Osteoblast (primary cell): ENCODE measurements around the gene LRP1B. TPM values are rescaled to one million over a fixed set of nuclear protein-coding genes. Genes with fewer than 3 reads are reported as not detected.

Experiments used
- DNase-seq: peaks from one replicate; pipeline ENCODE4 v3.0.0; 2011; ENCODE audit warnings: low spot score, mixed read lengths; ENCODE audit not compliant: insufficient read length; ENCODE audit errors: missing footprints
- H2AFZ ChIP-seq: 2 replicates; pipeline ENCODE4 v1.6.0; 2011; ENCODE audit warnings: mild to moderate bottlenecking, low read length
- H3K27ac ChIP-seq: 2 replicates; pipeline ENCODE4 v1.5.1; 2011; ENCODE audit warnings: mild to moderate bottlenecking, low read depth, low read length, moderate library complexity
- H3K27me3 ChIP-seq: 2 replicates; pipeline ENCODE4 v1.6.0; 2012; ENCODE audit warnings: mild to moderate bottlenecking, control low read depth, inconsistent platforms, low read length, moderate library complexity; ENCODE audit not compliant: insufficient read depth
- H3K36me3 ChIP-seq: 2 replicates; pipeline ENCODE4 v1.5.1; 2011; ENCODE audit warnings: mild to moderate bottlenecking, low read length, control low read depth, moderate library complexity; ENCODE audit not compliant: insufficient read depth
- H3K4me1 ChIP-seq: 2 replicates; pipeline ENCODE4 v1.5.1; 2011; ENCODE audit warnings: mild to moderate bottlenecking, low read length, control low read depth, moderate library complexity; ENCODE audit not compliant: insufficient read depth
- H3K4me2 ChIP-seq: 2 replicates; pipeline ENCODE4 v1.6.0; 2011; ENCODE audit warnings: mild to moderate bottlenecking, low read length; ENCODE audit not compliant: insufficient read depth
- H3K4me3 ChIP-seq: fragments of 200-600 bp; sonication (generic); 3 replicates; pipeline ENCODE4 v1.5.1; 2012; ENCODE audit warnings: mild to moderate bottlenecking, low read length, inconsistent platforms; ENCODE audit not compliant: insufficient read depth
- H3K79me2 ChIP-seq: 2 replicates; pipeline ENCODE4 v1.6.0; 2012; ENCODE audit warnings: mild to moderate bottlenecking, low read length, control low read depth, inconsistent platforms; ENCODE audit not compliant: insufficient read depth
- H3K9me3 ChIP-seq: 2 replicates; pipeline ENCODE4 v1.5.1; 2011; ENCODE audit warnings: low read depth, low read length, control low read depth
- H4K20me1 ChIP-seq: 2 replicates; pipeline ENCODE4 v1.6.0; 2012; ENCODE audit warnings: mild to moderate bottlenecking, low read length, control low read depth; ENCODE audit not compliant: insufficient read depth
- total RNA-seq: library from RNA; depleted of rRNA; stranded (reverse); fragments of >200 nt; gene quantifications from 2 replicates; pipeline ENCODE4 v1.2.3, GENCODE V29; 2012
- TF ChIP-seq, protein P1 (sequence below): IDR thresholded peaks from 2 replicates; pipeline ENCODE4 v1.5.1; 2011; ENCODE audit warnings: mild to moderate bottlenecking, low read depth, low read length, moderate library complexity; ENCODE audit errors: extremely low read depth

The LRP1B gene
- total RNA-seq, 1 donor: not detected

DNA sequence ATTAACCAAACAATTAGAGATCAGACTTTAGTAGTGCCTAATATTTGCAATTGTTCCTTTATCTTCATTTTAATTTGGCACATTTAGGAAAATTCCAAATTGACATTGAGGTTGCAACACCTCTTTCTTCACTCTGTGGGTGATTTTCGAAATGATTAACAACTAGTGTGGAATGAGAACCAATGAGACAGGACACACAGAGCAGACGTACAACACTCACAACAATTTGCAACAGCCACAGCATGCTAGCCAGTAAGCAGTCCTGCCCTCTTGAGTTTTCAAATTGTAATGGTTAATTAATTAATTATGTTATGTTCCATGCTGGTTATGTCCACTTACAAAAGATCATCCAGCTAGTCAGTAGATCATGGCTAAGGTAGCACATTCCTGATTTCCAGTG lies 339.3 kb downstream of the LRP1B start:
- H3K4me2 ChIP-seq: no peak overlapping the region
- no peak overlapping the region for H2AFZ ChIP-seq
- no peaks in the 10 kb centered on the region for H3K4me1 ChIP-seq
- H3K27me3 ChIP-seq: no peaks in the 10 kb centered on the region
- H3K4me3 ChIP-seq: no peak overlapping the region
- H4K20me1 ChIP-seq: no peaks in the 10 kb centered on the region
- H3K36me3 ChIP-seq: no peaks in the 10 kb centered on the region
- no peak overlapping the region for H3K27ac ChIP-seq
- no peaks in the 10 kb centered on the region for H3K79me2 ChIP-seq
- no peak for DNase-seq
- TF ChIP-seq, protein P1, sequence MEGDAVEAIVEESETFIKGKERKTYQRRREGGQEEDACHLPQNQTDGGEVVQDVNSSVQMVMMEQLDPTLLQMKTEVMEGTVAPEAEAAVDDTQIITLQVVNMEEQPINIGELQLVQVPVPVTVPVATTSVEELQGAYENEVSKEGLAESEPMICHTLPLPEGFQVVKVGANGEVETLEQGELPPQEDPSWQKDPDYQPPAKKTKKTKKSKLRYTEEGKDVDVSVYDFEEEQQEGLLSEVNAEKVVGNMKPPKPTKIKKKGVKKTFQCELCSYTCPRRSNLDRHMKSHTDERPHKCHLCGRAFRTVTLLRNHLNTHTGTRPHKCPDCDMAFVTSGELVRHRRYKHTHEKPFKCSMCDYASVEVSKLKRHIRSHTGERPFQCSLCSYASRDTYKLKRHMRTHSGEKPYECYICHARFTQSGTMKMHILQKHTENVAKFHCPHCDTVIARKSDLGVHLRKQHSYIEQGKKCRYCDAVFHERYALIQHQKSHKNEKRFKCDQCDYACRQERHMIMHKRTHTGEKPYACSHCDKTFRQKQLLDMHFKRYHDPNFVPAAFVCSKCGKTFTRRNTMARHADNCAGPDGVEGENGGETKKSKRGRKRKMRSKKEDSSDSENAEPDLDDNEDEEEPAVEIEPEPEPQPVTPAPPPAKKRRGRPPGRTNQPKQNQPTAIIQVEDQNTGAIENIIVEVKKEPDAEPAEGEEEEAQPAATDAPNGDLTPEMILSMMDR: no peak
- H3K9me3 ChIP-seq: no peaks in the 10 kb centered on the region

DNA sequence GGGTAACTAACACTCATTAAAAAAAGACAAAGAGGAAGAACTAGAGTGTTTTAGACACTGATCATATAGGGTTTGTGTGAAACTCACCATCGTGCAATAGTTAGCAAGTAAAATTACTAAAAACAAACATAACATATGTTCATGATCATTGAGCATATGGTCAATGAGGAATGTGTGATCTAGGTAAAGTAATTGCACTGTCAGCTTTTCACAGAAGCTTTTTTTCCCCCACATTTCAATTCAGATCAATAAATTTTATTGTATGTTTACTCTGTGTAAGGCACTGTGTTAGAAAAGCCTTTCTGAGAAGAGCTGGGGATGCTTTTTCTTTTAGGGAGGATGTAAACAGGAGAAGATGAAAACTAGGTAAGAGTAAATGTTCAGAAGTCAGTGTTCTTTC lies 348.2 kb downstream of the LRP1B start:
- H3K4me2 ChIP-seq: no peak overlapping the region
- H3K27ac ChIP-seq: no peak overlapping the region
- no peaks in the 10 kb centered on the region for H3K79me2 ChIP-seq
- no peaks in the 10 kb centered on the region for H4K20me1 ChIP-seq
- no peak overlapping the region for H3K4me3 ChIP-seq
- H2AFZ ChIP-seq: no peak overlapping the region
- H3K9me3 ChIP-seq: peaks cover 5% of the 10 kb centered on the region
- H3K4me1 ChIP-seq: no peaks in the 10 kb centered on the region
- H3K27me3 ChIP-seq: no peaks in the 10 kb centered on the region
- TF ChIP-seq, protein P1: no peak
- H3K36me3 ChIP-seq: no peaks in the 10 kb centered on the region
- no peak for DNase-seq

DNA sequence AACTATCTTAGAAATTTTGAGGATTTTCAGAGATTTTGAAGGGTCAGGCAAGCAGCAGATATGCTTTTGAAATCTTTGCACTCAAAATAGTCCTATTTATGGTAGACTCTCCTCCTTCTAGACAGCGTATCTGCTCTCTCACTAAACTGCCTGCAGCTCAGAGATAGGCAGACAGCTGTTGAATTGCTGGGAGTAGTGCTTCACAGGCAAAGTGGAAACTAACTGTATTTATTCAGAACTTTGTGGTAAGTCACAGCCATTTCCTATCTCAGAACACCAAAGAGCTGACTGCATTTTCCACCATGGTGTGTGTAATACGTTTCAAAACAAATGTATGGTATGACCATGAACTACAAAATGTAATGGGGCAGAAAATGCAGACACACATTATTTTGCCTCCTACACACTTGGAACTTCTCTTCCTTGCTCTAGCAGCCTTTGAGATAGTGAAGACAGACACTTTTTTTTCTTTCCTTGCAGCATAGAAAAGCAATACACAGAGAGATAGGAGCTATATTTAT lies 352.4 kb downstream of the LRP1B start:
- no peak overlapping the region for H3K27ac ChIP-seq
- H3K4me2 ChIP-seq: no peak overlapping the region
- no peaks in the 10 kb centered on the region for H3K27me3 ChIP-seq
- H3K9me3 ChIP-seq: peaks cover 5% of the 10 kb centered on the region
- no peaks in the 10 kb centered on the region for H4K20me1 ChIP-seq
- TF ChIP-seq, protein P1: no peak
- H3K4me3 ChIP-seq: no peak overlapping the region
- no peaks in the 10 kb centered on the region for H3K36me3 ChIP-seq
- no peak overlapping the region for H2AFZ ChIP-seq
- H3K79me2 ChIP-seq: no peaks in the 10 kb centered on the region
- peak; percentile 1 for DNase-seq
- H3K4me1 ChIP-seq: no peaks in the 10 kb centered on the region

DNA sequence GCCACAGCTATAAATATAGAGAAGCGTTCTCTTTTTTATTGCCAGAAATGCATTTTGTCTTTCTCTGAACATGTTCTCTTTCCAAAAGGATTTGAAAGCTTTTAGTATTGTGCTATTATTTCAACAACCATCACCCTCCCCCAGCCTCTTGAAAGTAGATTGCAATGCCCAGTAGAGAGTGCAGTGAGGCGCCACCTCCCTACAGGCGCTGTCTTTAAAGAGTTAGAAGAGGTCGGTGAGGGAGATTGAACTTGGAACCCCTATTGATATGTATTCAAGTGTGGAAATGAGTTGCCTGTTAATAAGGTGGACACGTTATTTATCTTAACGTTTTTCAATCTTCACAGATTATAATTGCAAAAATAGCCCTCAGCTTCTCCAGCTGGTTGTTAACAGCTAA lies 360.3 kb downstream of the LRP1B start:
- Histone ChIP-seq H3K79me2 (no peaks in the 10 kb centered on the region), H3K27ac (no peak overlapping the region), H4K20me1 (no peaks in the 10 kb centered on the region), H3K9me3 (no peaks in the 10 kb centered on the region), H3K36me3 (no peaks in the 10 kb centered on the region), H3K27me3 (no peaks in the 10 kb centered on the region), H3K4me3 (no peak overlapping the region), H3K4me1 (no peaks in the 10 kb centered on the region), H2AFZ (no peak overlapping the region), H3K4me2 (no peak overlapping the region)
- DNase-seq: no peak
- TF ChIP-seq, protein P1: no peak
